HFF-Myc (cell line): ENCODE results near the gene DNAJB1.
"Not testable (repeated sequence)": the region's sequence is repeated elsewhere in the genome, so short reads cannot be mapped to it uniquely, and the experiment has no call there.

Experiments used
- DNase-seq: peaks from one replicate; pipeline ENCODE4 v3.0.0-alpha.2; 2011; ENCODE audit warnings: low read depth; ENCODE audit errors: extremely low read depth
- H3K4me3 ChIP-seq: replicated peaks from 2 replicates; pipeline ENCODE4 v1.5.1; 2011; ENCODE audit warnings: low read depth, mild to moderate bottlenecking, control low read depth, low read length
- CTCF ChIP-seq: IDR thresholded peaks from 2 replicates; pipeline ENCODE4 v1.5.1; 2012; ENCODE audit warnings: mild to moderate bottlenecking, low read depth, low read length, control low read depth; ENCODE audit errors: missing control alignments

Gene DNAJB1

GRCh38 chr19:14551134-14552005, 33.2 kb upstream of the DNAJB1 start:
- not testable (repeated sequence) for DNase-seq, H3K4me3 ChIP-seq
- TF ChIP-seq CTCF, result peak; percentile 34

DNA sequence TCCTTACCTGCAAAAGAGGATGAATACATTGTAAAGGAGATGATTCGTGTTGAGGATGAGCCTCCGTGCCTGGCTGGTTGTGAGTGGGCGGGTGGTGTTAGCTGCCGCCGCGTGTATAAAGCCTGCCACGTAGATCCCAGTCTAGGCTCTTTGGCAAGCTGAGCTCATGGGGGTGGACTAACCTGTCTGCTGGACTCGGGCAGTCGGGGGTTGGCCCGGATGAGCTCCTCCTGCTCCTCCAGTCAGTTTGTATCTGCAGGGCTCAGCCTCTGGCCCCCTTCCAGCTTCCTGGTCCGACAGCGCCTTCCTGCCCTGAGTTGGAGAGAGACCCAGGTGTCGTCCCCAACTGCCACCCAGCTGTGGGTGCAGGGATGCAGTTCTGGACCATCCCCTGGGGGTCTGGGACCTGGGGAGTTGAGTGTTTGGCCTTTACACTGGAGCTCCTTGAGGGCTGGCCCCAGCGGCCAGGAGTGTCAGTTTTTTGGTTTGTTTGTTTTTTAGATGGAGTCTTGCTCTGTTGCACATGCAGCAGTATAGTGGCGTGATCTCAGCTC, 32.1 kb upstream of the DNAJB1 start:
- DNase-seq, result no peak
- H3K4me3 ChIP-seq, result no peak overlapping the region
- TF ChIP-seq CTCF, result no peak

- no peak overlapping the region for H3K4me3 ChIP-seq
- no peak for TF ChIP-seq CTCF
- no peak for DNase-seq
Observed at GRCh38 chr19:14545716-14546082, 27.5 kb upstream of the DNAJB1 start.

DNA sequence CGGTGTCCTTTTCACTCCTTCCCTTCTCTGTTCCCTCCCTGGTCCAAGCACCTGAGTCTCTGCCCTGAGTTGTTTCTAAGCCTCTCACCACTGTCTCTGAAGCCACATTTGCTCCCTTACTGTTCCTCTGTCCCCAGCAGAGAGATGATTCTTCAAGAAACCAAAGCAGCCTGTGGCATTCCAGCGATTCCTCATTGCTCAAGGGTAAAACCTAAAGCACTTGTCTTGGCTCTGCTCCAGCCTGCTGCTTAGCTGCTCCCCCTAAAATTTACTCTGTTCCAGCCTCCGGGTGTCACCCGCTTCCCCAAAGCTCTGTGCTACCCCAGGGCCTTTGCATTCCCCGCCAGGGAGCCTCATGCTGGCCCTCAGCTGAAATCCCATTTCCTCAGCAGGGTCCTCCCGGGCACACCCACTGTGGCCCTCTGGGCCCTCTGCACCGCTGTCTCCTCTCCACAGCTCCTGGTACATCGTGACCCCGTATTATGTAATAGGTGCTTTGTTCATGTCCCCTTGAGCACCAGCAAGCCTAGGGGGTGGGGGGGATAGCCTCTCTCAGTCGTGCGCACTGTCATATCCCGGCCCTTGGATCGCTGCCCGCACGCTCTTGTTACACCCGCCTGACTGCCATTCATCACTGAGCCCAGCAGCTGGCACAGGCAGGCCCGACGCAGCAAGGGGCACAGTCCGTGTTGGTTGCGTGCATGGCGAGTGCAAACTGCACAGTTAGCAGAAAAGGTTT, 26.9 kb upstream of the DNAJB1 start:
- DNase-seq, result no peak
- no peak overlapping the region for H3K4me3 ChIP-seq
- no peak for TF ChIP-seq CTCF

DNA sequence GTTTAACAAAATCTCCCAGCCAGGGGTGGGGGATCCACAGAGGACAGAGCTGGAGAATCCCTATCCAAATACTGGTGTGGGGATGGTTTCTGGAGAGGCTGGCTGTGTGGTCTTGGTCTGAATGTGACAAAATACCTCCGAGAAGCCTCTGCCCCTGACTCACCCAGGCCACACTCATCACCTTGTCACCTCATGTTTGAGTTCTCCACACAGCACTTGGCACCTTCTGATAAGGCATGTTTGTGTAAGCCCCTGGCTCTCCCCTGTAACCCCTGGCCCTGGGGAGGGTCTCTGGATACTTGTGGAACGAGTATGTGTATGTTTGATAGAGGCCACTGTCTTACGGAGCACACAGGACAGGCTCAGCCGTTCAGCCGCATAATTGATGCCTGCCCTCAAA, 25.9 kb upstream of the DNAJB1 start:
- H3K4me3 ChIP-seq, result no peak overlapping the region
- no peak for TF ChIP-seq CTCF
- no peak for DNase-seq

DNA sequence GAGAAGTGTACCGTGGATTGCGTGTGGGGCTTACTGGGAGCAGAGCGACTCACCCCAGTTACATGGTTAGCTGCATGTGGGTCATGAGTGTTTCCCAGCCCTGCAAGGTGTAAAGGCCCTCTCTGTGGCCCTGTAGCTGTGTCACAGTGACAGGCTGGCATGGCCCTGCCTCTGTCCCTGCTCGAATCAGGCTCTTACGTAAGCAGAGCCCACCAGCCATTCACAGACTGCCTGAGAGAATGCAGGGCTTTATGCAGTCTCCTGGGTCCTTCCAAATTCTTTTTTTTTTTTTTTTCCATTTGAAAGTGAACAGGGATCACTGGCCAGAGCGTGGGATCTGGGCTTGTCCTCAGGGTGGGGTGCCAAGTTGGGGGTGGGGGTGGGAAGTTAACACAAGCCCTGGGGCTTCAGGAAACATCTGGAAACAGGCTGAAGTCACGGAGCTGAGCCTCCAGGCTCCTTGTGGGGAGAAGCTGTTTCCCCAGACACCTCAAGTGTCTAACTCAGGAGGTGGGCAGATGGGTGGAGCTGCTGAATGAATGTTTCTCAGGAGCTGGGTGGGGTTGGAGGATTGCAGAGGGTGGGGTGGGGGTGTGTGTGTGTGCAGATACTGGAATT, 24.6 kb upstream of the DNAJB1 start:
- DNase-seq, result no peak
- H3K4me3 ChIP-seq, result no peak overlapping the region
- no peak for TF ChIP-seq CTCF

GRCh38 chr19:14541979-14542378, 23.8 kb upstream of the DNAJB1 start:
- not testable (repeated sequence) for DNase-seq, H3K4me3 ChIP-seq
